Chondrocyte (in vitro differentiated cells): ENCODE results near the gene RPF1. TPM values are rescaled to one million over a fixed set of nuclear protein-coding genes. Genes with fewer than 3 reads are reported as not detected.

Experiments used
- DNase-seq: peaks from one replicate; pipeline ENCODE4 v3.0.0; 2021; ENCODE audit warnings: mixed read lengths, low spot score
- H3K27ac Mint-ChIP-seq: one replicate; pipeline ENCODE4 v1.8.0; 2021; ENCODE audit warnings: mild to moderate bottlenecking, moderate library complexity, mixed read lengths; ENCODE audit not compliant: unreplicated experiment
- H3K27me3 Mint-ChIP-seq: 2 replicates; pipeline ENCODE4 v1.8.0; 2021; ENCODE audit warnings: low read depth, mixed read lengths
- H3K36me3 Mint-ChIP-seq: 2 replicates; pipeline ENCODE4 v1.8.0; 2021; ENCODE audit warnings: low read depth, mixed read lengths
- H3K4me1 Mint-ChIP-seq: 2 replicates; pipeline ENCODE4 v1.8.0; 2021; ENCODE audit warnings: low read depth, mild to moderate bottlenecking, mixed read lengths
- H3K4me3 Mint-ChIP-seq: one replicate; pipeline ENCODE4 v1.8.0; 2021; ENCODE audit warnings: mild to moderate bottlenecking, moderate library complexity, mixed read lengths; ENCODE audit not compliant: unreplicated experiment
- H3K9me3 Mint-ChIP-seq: 2 replicates; pipeline ENCODE4 v1.8.0; 2021; ENCODE audit warnings: low read depth, mixed read lengths
- CTCF ChIP-seq: fragments of 200-600 bp; sonication (generic); IDR thresholded peaks from 2 replicates; pipeline ENCODE4 v1.5.0; 2021; ENCODE audit warnings: antibody characterized with exemption, mild to moderate bottlenecking, moderate library complexity
- total RNA-seq: library from RNA; stranded (reverse); gene quantifications from 3 replicates; pipeline ENCODE4 v1.2.1, GENCODE V29; 2021

RPF1 gene
- total RNA-seq, 1 donor from 2014 or later = 18.8 TPM

GRCh38 chr1:84509029-84509428 lies 30.0 kb downstream of the RPF1 start:
- peaks cover 14% of the 10 kb centered on the region for H3K9me3 Mint-ChIP-seq
- H3K27me3 Mint-ChIP-seq = no peaks in the 10 kb centered on the region
- no peak overlapping the region for H3K4me3 Mint-ChIP-seq
- H3K4me1 Mint-ChIP-seq = peaks cover 22% of the 10 kb centered on the region
- no peak overlapping the region for H3K27ac Mint-ChIP-seq
- peaks cover 10% of the 10 kb centered on the region for H3K36me3 Mint-ChIP-seq
- TF ChIP-seq CTCF = no peak
- no peak for DNase-seq

GRCh38 chr1:84510165-84510564 lies 31.1 kb downstream of the RPF1 start:
- no peak for DNase-seq
- peaks cover 10% of the 10 kb centered on the region for H3K36me3 Mint-ChIP-seq

GRCh38 chr1:84510668-84511067 lies 31.6 kb downstream of the RPF1 start:
- H3K4me3 Mint-ChIP-seq = no peak overlapping the region
- H3K27ac Mint-ChIP-seq = no peak overlapping the region
- H3K4me1 Mint-ChIP-seq = peaks cover 11% of the 10 kb centered on the region
- H3K9me3 Mint-ChIP-seq = peaks cover 14% of the 10 kb centered on the region
- no peaks in the 10 kb centered on the region for H3K27me3 Mint-ChIP-seq
- no peak for TF ChIP-seq CTCF
- peaks cover 10% of the 10 kb centered on the region for H3K36me3 Mint-ChIP-seq
- DNase-seq = no peak

More at GRCh38 chr1:84510165-84510564, 31.1 kb downstream of the RPF1 start:
- no peak for TF ChIP-seq CTCF
- Mint-ChIP-seq H3K9me3 (peaks cover 14% of the 10 kb centered on the region), H3K27ac (no peak overlapping the region), H3K4me3 (no peak overlapping the region), H3K27me3 (no peaks in the 10 kb centered on the region), H3K4me1 (peaks cover 11% of the 10 kb centered on the region)

GRCh38 chr1:84524590-84524989 lies 45.5 kb downstream of the RPF1 start:
- no peak overlapping the region for H3K4me3 Mint-ChIP-seq
- peaks cover 3% of the 10 kb centered on the region for H3K9me3 Mint-ChIP-seq
- H3K27me3 Mint-ChIP-seq = no peaks in the 10 kb centered on the region
- H3K36me3 Mint-ChIP-seq = peaks cover 4% of the 10 kb centered on the region
- no peak overlapping the region for H3K27ac Mint-ChIP-seq
- TF ChIP-seq CTCF = no peak
- H3K4me1 Mint-ChIP-seq = no peaks in the 10 kb centered on the region
- DNase-seq = no peak

- Mint-ChIP-seq H3K27ac (no peak overlapping the region), H3K9me3 (peaks cover 3% of the 10 kb centered on the region), H3K27me3 (no peaks in the 10 kb centered on the region), H3K4me1 (no peaks in the 10 kb centered on the region), H3K36me3 (peaks cover 4% of the 10 kb centered on the region), H3K4me3 (no peak overlapping the region)
- TF ChIP-seq CTCF = no peak
- no peak for DNase-seq
Measured at GRCh38 chr1:84525779-84526178, 46.7 kb downstream of the RPF1 start.
